H1 (cell line): ENCODE measurements around the gene COTL1. TPM values are rescaled to one million over a fixed set of nuclear protein-coding genes. Genes with fewer than 3 reads are reported as not detected.

Experiments
- KDM4A ChIP-seq: IDR thresholded peaks from one replicate; pipeline ENCODE4 v1.7.1; 2012; ENCODE audit warnings: low read depth, mild to moderate bottlenecking, moderate library complexity, low read length, inconsistent platforms; ENCODE audit not compliant: severe bottlenecking
- SRF ChIP-seq: IDR thresholded peaks from 2 replicates; pipeline ENCODE4 v1.6.1; 2011; ENCODE audit warnings: mild to moderate bottlenecking, low read depth, low read length, moderate library complexity
- TAF1 ChIP-seq: IDR thresholded peaks from 2 replicates; pipeline ENCODE4 v1.6.1; 2011; ENCODE audit warnings: mild to moderate bottlenecking, low read depth, low read length
- ZNF274 ChIP-seq: IDR thresholded peaks from 2 replicates; pipeline ENCODE4 v1.7.0; 2012; ENCODE audit warnings: low read length, borderline replicate concordance; ENCODE audit errors: extremely low read depth
- polyA plus RNA-seq, 7 experiments: library from polyadenylated mRNA; depleted of rRNA in 3 of 7; stranded (reverse) in 5 of 7; unstranded in 2 of 7; fragments of >200 nt in 5 of 7; fragments of 200-250 nt in 2 of 7; gene quantifications; 1 replicate in 5 of 7; 2 replicates in 1 of 7; 4 replicates in 1 of 7; pipeline versions ENCODE4 v1.2.1 to v1.2.3, GENCODE V29; 2011 to 2013; ENCODE audit warnings: missing spikeins in 2 of 7, mixed read lengths in 2 of 7
- total RNA-seq: library from RNA; stranded (reverse); fragmentation: NEBNext Ultra II Directional; extraction: Animal tissue kit (Norgen Biotek cat#: 25700); gene quantifications from 2 replicates; pipeline ENCODE4 v1.2.1, GENCODE V29; 2021

COTL1 gene
- total and polyA plus RNA-seq, 2 of the 8 experiments (the other 6 are each of a cell fraction or from before 2014, with no cell fraction given): 59.2 to 183 TPM

DNA sequence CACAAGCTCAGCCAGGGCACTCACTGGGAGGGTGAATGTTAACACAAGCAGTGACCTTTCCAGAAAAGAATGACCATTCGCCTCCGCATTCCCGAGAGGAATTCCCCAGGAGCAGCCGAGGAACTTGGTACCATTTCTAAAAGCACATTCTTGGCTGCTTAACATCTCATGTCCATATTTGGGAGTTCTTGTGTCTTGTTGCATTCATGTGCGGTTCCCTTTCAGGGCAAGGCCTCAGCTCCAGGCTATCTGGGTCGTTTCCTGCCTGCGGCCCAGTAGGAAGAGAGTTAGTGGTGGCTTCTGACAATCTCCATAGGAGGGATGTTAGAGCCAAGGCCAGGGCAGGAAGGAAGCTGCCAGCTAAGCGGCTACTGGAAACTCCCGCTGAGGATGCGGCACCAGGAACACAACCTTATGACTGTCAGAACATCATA, 85.6 kb downstream of the COTL1 start (continued):
- TF ChIP-seq KDM4A (no peak), ZNF274 (no peak), TAF1 (0 out of 2 replicates have a peak, but pooled peaks have one; percentile 1), SRF (peak; percentile 94)
